NCI-H2196 treated with DMSO at 0.1 percent for 48 hours (cell line): ENCODE results near the gene TBX5.

Experiments used
- DNase-seq: peaks from one replicate; lab custom pipeline; 2025; ENCODE audit not compliant: unreplicated experiment; lab: John Stamatoyannopoulos, UW

Gene TBX5

DNA sequence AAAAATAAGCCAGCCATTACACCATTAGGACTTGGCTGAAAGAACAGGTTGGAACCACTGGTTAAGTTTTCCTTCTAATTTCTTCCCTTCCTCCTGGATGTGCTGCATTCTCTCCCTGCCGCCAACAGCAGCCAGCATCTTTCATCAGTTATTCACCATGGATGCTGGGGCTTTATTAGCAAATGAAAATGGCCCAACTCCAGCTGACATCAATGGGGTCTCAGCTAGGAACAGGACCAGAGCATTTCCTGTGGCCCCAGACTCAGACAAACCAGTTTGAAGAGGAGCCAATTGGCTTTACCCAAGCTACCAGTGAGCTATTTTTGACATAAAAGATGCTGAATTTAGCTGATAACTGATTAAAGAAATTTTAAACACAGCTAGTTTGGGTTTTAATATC is 26.0 kb upstream of the TBX5 start:
- no peak for DNase-seq

DNA sequence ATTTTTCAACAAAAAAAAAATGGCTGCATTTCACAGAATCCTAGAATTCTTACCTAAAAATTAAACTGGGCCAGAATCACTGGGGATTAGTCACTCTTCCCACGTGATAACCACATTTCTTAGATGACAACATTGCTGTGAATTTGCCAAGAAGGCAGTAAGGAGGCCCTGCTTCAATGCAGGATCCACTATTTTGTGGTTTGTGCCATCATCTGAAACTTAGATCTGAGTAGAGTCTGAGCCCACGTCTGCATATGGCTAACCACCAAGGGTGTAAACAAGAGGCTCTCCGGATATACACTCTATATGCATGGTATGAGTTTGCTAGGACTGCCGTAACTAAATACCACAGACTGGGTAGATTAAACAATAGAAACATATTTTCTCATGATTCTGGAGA is 24.4 kb upstream of the TBX5 start:
- no peak for DNase-seq

DNA sequence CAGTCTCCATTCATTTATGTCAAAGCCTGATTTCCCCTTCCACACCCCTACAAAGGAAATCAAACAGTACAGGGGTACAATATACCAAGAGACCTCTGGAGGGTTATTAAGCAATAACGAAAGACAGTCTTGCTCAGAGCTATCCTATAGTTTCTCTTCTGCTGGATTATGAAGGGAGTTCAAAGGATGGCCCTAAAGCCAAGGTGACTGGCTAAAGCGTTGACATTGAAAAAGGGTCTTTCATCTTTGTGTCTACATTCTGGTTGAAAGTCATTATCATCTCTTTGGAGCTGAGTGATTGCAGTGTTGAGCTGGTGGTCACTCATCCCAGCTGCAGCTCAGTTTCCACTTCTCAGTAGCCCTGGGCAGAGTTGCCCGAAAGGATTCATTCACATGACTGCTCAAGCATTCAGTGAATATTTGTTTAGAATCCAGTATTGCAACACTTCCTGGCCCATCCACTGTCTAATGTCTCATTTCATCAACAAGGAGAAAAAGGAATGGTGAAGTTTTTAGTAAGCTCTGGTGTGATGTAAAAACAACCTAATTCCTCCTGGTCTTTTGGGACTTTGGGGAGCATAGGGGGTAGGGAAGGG is 19.2 kb upstream of the TBX5 start:
- no peak for DNase-seq

DNA sequence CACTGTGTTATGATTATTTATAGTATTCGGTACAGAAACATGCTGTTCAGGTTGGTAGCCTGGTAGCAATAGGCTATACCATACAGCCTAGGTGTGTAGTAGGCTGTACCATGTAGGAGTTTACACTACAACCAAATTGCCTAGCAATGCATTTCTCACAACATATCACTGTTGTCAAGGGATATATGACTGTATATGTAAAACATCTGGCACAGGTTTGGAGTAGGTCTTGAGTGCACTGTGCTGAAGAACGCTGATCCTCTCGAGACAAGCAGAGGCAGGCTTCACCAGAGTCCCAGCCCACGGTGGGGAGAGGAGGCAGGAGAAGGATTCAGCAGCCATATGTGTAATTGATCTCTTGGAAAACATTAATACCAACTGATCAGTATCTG is 15.0 kb upstream of the TBX5 start:
- no peak for DNase-seq

DNA sequence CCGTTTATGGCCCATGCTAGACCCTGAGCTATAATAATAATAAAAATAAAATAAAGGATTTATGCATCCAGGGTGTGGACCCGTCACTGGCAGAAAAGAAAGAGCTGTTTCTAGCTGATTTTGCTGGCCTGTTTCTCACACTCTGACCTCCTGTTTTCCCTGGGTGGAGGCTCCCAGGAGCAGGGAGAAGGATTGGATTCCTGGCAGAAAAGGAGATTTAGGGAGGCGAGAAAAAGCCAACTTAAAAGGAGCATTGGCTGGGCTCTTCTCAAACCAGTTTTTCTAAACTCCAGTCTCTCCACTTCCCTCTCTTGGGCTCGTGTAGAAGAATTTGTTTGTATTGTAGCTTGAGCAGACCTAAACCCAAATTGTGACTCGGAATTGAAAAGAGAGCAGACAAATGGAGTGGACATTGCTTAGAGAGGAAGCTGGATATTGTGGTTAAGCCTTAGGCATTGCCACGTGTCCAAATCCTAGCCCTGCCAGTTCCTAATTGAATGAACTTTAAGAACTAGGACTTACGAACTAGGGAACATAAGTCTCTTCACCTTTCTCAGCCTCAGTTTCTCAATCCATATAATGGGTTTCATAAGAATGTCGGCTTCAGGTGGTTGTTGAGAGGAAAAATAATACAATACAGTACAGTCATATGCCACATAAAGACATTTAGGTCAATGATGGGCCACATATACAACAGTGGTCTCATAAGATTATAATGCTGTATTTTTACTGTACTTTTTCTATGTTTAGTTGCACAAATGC is 14.4 kb upstream of the TBX5 start:
- DNase-seq, result no peak

DNA sequence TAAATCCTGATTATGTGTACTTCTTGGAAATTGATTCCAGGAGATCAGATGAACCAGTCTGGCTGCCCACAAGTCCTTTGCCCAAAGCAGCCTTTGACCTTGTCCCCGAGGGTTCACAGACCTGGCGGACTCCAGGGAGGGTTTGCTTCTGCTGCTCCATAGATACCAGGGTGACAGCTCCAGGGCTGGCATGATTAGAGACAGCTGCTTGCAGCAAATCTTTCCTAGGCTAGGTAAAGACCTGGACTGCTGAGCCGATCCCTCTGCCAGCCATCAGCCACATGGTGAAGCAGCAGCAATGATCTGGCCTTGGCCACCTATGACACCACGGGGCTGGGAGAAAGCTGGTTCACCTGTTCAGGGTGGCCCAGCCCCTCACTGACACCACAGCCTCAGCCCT is 10.1 kb upstream of the TBX5 start:
- no peak for DNase-seq

DNA sequence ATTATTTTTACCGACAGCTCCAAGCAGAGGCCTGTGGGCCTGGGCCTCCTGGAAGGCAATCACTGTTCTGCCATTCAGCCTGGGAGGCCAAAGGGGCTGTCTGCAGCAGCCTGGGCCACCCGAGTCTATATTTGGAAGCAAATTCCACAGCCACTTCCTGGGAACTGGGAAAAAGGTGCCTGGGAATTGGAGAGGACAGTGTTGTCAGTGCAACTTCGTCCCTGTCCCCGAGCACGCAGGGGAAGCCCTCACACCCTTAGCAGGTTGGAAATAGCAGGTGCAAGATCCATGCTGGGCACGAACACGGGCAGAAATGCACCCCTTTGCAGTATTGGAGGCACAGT is 9.6 kb upstream of the TBX5 start:
- DNase-seq, result no peak

DNA sequence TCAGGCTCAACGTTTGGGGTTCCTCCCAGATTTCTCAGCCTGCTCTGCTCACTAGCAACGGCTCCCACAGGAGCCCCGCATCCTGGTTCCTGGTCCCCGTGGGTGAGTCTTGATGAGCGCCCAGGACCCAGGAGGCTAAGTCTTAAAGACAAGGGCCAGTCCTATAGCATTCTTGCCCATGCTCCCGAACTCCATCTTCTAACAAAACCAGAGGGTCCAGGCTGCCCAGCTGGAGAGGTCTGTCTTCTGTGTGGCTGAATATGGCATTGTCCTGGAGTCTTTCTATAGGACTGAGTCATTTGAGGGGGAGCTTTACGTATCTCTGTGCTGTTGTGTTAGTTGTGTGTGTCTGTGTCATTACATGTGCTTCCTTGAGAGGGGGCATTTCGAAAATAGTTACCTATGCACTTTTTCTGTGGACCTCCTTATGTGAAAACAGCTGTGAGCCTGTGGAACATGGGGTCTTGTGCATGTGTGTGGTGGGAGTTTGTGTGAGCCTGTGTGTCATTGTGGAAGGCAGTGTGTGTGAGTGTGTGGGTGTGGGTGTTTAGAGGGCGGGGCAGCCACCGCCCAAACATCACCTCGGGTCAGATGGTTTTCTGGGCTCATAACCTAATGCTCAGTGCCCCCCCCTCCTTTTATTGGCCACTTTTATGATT is 9.1 kb upstream of the TBX5 start:
- DNase-seq, result no peak

DNA sequence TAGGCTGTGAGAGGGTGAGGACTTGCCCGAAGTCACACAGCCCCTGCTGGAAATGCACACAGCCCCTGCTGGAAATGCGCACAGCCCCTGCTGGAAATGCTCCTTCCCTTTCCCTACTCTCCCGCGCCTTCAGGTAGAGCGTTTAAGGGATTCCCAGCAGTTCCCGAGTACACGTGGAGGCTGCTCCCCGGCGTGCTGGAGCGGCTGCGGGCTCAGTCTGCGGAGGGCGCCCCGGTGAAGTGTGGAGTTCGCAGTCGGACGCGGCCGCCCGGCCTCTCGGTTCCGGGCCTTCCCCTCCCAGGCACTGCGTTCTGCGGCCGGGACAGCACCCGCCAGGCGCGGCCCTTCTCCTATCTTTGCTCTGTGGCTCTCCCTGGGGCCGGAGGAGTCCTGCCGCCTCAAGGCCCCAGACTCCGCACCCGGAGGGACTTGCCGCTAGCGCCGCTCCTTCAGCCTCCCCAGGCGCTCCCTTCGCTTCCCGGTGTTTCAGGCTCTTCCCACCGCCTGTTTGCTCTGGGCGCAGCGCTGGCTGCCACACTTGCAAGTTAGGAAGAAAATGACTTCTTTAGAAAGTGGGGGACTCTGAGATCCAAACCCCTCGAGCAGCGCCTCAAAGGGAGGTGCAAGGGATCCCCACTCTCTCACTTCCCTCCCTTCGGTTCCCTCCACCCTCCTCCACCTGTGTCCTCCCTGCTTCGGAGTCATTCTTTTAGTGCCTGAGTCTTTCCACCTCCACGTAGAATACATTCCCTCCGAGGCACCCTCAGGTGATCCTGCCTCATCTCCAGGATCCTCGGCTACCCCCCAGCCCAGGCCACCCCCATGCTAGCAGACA is 8.3 kb upstream of the TBX5 start:
- DNase-seq, result no peak

DNA sequence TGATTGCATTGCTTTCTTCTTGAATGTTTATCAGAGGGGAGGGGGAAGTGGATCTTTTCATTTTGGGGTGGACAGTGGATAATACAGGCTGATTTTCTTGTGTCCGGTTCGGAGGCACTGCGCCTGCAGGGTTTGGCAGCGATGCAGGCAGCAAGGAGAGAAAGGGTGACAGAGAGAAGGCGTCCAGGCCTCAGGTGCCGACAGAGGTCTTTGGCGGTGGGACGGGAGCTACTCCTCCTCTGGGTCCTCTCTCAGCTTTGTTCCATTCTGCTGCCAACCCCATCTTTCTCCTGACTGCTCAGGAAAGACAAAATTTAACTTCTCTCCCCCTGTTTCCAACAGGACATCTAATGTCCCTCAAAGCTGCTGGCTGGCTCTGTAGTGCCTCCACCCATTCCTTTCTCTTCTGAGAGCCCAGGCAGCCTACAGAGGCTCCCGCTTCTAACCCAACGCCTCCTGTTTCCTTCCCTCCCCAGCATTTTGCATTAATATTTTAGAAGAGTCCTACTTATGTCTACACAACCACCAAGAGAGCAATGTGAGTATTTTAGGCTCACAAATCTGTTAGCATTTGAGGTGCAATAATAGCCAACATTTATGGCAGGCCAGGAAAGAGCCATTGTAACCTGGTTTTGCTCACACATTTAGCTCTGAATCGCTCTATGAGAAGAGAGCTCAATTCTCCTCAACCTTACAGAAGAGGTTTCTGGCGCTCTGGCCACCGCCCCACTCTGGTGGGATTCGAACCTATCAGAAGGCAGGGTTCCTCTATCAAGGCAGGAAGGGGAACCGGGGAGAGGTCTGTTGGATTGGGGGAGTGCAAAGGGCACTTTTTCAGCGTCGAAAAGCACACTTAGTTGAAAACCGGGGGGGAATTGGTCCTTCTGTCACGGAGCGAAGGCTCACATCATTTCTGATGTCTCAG is 7.1 kb upstream of the TBX5 start:
- no peak for DNase-seq

DNA sequence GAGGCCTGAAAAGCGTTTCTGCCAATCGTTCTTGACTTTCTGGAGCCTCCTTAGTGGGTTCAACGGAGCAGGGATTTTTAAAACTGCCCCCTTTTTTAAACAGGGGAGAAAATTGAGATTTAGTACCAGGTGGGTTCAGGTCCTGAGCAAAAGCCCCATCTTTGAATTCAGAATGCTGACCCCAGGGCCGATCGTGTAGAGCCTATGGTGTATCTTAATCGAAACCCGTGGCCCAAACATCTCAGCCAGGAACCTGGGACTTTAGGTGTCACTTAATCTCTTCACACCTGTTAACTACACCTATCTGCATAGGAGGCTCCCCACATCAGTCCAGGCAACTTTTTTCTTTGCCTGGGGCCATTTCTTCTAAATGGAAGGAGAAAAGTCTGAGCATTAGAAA is 6.4 kb upstream of the TBX5 start:
- DNase-seq, result no peak

DNA sequence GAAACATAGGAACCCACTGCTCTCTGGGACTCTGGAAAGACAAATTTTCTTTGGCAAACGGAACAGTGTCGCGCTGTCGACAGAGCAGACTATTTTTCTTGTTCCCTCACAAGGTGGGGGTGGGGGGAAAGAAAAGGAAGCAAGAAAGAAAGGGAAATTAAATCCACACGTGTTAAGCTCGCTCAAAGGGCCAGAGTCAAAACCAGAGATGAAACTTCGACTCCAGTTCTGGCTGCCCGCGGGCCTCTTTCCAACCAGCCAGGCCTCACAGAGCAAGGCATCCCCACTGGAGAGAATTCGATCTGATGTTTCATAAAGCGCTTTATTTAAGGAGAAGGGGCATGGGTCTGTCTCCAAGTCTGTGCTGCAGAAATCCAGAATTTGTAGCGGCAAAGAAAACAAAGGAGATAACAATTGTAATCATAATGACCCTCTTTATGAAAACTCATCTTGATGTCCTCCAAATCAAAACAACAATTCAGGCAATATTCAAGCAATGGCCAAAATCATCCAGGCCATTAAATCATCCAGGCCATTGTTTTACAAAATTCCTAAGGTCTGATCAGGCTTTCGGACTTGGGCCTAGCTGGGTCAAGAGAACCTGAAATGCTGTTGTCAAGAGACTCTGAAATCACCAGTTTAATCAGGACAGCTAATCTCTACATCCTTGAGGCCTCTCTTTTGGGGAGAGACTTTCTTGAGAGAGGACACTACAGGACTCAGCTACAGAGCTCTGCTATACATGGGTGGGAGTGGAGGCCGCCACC is 5.3 kb upstream of the TBX5 start:
- DNase-seq, result no peak

DNA sequence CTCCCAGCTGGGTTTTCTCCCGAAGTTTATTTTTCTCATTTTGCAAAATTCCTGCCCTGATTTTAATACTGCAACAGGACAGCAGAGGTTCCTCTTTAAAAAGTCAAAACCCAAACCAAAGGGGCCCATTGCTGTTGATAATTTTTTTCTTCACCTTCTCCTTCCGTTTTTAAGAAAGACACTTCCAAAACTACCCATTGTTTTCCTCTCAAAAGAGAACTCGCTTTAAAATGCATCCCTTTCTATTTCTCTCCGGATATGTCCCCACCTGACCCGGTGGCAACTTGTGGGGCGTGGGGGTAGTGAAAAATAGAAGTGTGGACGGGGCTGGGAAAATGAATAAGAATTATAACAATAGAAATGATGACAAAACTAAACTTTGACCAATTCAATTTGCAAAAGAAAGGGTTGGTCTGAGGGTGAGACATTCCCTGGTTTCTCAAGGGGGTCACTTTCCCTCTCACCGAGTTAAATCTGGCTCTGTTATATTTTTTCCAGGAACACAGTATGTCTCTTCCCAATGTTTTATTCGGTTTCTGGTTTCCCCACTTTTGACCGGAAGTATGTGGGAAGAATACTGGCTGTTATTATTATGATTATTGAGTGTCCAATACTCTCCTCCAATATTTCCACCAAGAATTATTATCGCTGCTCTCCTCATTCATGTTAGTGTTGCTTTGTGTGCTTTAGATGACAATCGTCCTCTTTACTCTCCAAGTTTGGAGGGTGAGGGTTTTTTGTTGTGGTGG is 4.1 kb upstream of the TBX5 start:
- DNase-seq, result no peak

DNA sequence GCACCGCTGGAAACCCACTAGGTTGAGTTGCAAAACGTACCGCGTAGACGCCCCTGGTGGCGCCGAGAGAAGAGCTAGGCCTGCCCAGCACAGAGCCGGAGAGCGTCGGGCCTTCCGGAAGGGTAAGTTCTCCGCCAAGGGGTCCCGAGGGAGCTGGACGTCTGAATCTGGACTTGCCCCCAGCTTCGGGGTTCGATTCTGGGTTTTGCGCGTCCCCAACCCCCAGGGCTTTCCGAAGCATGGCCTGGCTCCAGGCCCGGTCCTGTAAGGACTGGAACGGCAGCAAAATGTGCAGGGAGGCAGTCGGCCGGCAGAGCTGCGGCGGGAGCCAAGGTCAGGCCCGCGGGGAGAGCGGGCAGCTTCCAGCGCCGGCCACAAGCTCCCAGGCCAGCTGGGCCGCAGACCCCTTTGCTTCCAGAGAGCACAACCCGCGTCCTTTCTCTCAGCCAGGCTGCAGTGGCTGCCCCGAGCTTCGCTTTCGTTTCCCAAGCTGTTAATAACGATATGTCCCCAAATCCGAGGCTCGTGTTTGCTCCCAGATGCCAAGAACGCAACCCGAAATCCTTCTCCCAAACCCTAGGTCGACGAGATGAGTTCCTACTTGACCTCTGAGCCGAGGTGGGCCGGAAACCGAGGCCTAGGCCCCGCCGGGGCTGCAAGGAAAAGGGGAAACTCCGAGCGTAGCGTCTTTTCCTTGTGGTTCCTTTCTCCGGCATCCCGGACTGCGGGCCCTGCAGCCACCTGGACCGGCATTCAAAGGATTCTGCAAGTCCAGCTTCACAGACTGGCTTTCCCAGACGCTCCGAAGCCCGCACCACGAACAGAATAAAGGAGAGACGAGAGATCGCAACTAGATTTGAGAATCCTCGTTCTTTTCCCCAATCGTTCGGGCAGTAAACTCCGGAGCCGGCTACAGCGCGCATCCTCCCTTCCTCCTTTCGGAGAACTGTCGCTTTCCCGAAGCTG is 3.2 kb upstream of the TBX5 start:
- no peak for DNase-seq

DNA sequence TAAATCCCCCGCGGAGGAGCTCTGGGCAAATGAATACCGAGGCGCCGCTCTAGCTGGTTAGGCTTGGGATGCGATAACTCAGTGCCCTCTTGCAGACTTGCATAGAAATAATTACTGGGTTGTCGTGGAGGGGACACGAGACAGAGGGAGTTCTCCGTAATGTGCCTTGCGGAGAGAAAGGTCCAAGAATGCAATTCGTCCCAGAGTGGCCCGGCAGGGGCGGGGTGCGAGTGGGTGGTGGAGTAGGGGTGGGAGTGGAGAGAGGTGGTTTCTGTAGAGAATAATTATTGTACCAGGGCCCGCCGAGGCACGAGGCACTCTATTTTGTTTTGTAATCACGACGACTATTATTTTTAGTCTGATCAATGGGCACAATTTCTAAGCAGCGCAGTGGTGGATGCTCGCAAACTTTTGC is 2.5 kb upstream of the TBX5 start:
- no peak for DNase-seq

DNA sequence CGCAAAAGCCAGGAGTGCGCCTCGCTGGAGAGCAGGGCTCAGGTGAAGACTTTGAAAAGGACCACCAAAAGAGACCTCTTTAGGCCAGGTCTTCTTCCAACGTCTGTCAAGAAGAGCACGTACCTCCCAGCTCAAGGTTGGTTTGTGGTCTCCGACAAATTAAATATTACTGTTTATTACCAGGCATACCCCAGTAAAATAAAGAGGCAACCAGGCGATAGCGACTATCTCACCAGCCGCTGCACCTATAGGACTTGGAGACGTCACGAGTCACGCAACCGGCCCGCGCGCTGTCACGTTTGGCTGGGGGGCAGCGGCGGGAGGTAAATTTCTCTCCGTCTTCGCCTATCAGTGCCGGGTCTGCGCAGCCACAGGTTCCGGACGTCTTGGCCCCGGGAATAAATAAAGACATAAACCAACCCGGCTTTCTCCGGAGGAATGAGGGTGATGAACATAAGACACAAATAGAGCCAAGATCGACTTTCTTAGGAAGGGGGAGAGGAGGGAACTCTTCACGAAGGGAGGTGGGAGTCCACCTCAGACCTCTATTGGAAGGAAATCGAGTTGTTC is 2.0 kb upstream of the TBX5 start:
- DNase-seq, result no peak

DNA sequence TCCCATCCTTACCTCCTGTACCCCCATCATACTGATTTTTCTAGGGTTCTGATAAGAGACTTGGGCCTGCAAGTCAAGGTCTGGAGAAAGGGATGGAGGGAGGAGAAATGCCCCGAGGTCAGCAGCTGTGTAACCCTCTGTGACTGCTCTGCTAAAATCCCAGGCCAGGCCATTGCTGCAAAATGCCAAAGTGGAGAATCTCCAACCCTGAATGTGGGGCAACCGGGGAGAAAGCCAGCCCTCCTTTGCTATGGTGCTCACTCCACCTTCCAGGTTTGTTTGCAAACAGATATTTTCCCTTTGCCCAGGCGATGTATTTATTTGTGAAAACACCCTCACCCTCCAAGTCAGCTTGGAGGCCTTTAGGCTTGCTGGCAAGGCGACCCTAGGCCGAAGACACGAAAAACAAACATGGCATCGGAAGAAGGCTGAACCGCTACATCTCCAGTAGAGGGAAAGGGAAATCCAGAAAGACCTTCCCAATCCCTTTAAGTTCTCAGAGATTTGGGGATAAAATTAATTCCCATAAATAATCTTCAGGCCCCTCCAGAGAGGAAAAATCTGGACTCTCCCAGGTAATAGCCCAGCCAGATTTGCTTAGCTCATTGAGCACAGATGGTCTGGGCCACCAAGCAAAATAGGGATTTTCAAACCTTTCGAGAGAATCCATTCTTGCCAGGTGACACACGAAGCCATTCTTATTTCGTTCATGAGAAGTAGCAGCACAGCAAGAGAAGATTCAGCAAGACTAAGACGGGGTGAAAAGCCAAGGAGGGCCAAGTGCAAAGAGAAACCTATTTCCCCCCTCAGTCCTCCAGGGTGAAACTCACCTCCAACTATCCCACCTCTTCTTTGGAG is 1.3 kb upstream of the TBX5 start:
- DNase-seq, result no peak
